ENCODE results near the gene CDH23. TPM values are rescaled to one million over a fixed set of nuclear protein-coding genes. Genes with fewer than 3 reads are reported as not detected.

Gene CDH23
- total and polyA plus RNA-seq, 10 of the 15 experiments (the other 5 are each of a cell fraction or from before 2014, with no cell fraction given): 0.09 to 0.40 (median 0.15) TPM; not detected in 1

DNA sequence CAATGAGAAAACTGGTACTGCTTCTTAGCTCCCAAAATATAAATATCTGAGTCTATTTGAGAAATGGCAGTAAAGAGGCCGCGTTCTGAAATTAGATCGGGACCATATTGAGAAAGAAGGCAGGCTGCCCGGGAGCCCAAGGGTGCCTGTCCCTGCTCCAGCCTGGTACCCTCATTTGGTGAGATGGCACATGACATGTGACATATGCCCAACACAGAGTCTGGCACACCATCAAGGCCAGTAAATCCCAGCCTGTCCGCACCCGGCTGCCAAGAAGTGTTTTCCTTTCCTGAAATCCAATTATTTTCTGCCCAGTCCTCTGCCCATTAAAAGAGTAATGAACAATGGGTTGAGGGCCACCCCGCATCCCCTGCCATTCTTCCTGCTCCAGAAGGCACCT, 66.4 kb downstream of the CDH23 start:
- Histone ChIP-seq H3K4me3 (no peak overlapping the region), H2AFZ (ENCODE audit: control insufficient read depth, low read depth, low read length) (no peak overlapping the region), H3K36me3 (ENCODE audit: control insufficient read depth in 2 of 2, insufficient read depth in 2 of 2, low read length in 1 of 2) (no peaks in the 10 kb centered on the region), H3K27ac (ENCODE audit: control insufficient read depth, insufficient read depth) (no peak overlapping the region), H3K4me2 (ENCODE audit: control insufficient read depth, insufficient read depth) (no peak overlapping the region), H3K9ac (ENCODE audit: control insufficient read depth, insufficient read depth, low read length) (no peak overlapping the region), H4K20me1 (ENCODE audit: control insufficient read depth, insufficient read depth) (no peaks in the 10 kb centered on the region), H3K79me2 (ENCODE audit: control insufficient read depth, insufficient read depth, low read length) (no peaks in the 10 kb centered on the region), H3K4me1 (ENCODE audit: control insufficient read depth, insufficient read depth, low read length) (no peaks in the 10 kb centered on the region), H3K27me3 (replicated peaks in 1 of 2; ENCODE audit: control insufficient read depth in 2 of 2, insufficient read depth in 2 of 2, low read length in 1 of 2) (peaks cover 0 to 6% of the 10 kb centered on the region in 2 experiments; a peak in 3 of 4 replicates), H3K9me3 (replicated peaks; ENCODE audit: control insufficient read depth, insufficient read depth, low read length) (no peaks in the 10 kb centered on the region)
- SMC1A ChIA-PET (ENCODE audit: uncharacterized antibody, unreplicated experiment): no interaction called here
- no peak for ATAC-seq
- in situ Hi-C loops (cut with MboI): no loop called here
- RAD21 ChIA-PET (ENCODE audit: unreplicated experiment): no interaction called here
- no peak for FAIRE-seq
- intact Hi-C loops (cut with micrococcal nuclease; ENCODE audit: unreplicated experiment): no loop called here
- no TSS peak for BruUV-seq (replicated peaks)
- 43% methylated on average over 7 of the region's 7 CpGs for WGBS (ENCODE audit: insufficient coverage, insufficient replicate concordance, low lambda C conversion rate, missing lambda C conversion rate)
- CTCF ChIA-PET: no interaction called here
- TF ChIP-seq CHD4 (IDR thresholded peaks at IDR 0.05) (no peak), SMAD5 (IDR thresholded peaks at IDR 0.05; ENCODE audit: low read depth) (no peak)
- TF ChIP-seq, protein P1, sequence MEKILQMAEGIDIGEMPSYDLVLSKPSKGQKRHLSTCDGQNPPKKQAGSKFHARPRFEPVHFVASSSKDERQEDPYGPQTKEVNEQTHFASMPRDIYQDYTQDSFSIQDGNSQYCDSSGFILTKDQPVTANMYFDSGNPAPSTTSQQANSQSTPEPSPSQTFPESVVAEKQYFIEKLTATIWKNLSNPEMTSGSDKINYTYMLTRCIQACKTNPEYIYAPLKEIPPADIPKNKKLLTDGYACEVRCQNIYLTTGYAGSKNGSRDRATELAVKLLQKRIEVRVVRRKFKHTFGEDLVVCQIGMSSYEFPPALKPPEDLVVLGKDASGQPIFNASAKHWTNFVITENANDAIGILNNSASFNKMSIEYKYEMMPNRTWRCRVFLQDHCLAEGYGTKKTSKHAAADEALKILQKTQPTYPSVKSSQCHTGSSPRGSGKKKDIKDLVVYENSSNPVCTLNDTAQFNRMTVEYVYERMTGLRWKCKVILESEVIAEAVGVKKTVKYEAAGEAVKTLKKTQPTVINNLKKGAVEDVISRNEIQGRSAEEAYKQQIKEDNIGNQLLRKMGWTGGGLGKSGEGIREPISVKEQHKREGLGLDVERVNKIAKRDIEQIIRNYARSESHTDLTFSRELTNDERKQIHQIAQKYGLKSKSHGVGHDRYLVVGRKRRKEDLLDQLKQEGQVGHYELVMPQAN (conservative IDR thresholded peaks at IDR 0.05): no peak
- no peak for DNase-seq (ENCODE audit: low read depth, low spot score)
- POLR2A ChIA-PET: no interaction called here

GRCh38 chr10:71465551-71466252, 69.0 kb downstream of the CDH23 start:
- intact Hi-C loops (cut with micrococcal nuclease; ENCODE audit: unreplicated experiment): no loop called here
- Histone ChIP-seq H3K27ac (ENCODE audit: control insufficient read depth, insufficient read depth) (no peak overlapping the region), H3K27me3 (replicated peaks in 1 of 2; ENCODE audit: control insufficient read depth in 2 of 2, insufficient read depth in 2 of 2, low read length in 1 of 2) (peaks cover 0 to 5% of the 10 kb centered on the region in 2 experiments; a peak in 3 of 4 replicates), H3K4me3 (no peak overlapping the region), H3K9me3 (replicated peaks; ENCODE audit: control insufficient read depth, insufficient read depth, low read length) (no peaks in the 10 kb centered on the region), H2AFZ (ENCODE audit: control insufficient read depth, low read depth, low read length) (no peak overlapping the region), H3K4me2 (ENCODE audit: control insufficient read depth, insufficient read depth) (no peak overlapping the region), H3K79me2 (ENCODE audit: control insufficient read depth, insufficient read depth, low read length) (no peaks in the 10 kb centered on the region), H3K36me3 (ENCODE audit: control insufficient read depth in 2 of 2, insufficient read depth in 2 of 2, low read length in 1 of 2) (no peaks in the 10 kb centered on the region), H3K4me1 (ENCODE audit: control insufficient read depth, insufficient read depth, low read length) (no peaks in the 10 kb centered on the region), H3K9ac (ENCODE audit: control insufficient read depth, insufficient read depth, low read length) (no peak overlapping the region), H4K20me1 (ENCODE audit: control insufficient read depth, insufficient read depth) (no peaks in the 10 kb centered on the region)
- RAD21 ChIA-PET (ENCODE audit: unreplicated experiment): no interaction called here
- POLR2A ChIA-PET: no interaction called here
- DNase-seq (ENCODE audit: low read depth, low spot score): no peak
- no peak for ATAC-seq
- SMC1A ChIA-PET (ENCODE audit: uncharacterized antibody, unreplicated experiment): no interaction called here
- no peak for FAIRE-seq
- in situ Hi-C loops (cut with MboI): no loop called here
- WGBS (ENCODE audit: insufficient coverage, insufficient replicate concordance, low lambda C conversion rate, missing lambda C conversion rate): 48% methylated on average over 18 of the region's 18 CpGs
- CTCF ChIA-PET: interaction anchor here (1.5 kb wide), 1 partner anchor 92 kb away, joined by 3 read pairs; no protein-coding TSS in a partner anchor
- BruUV-seq (replicated peaks): no TSS peak
- TF ChIP-seq MTA3 (IDR thresholded peaks at IDR 0.05; ENCODE audit: borderline replicate concordance, low read length): no peak
- no peak for TF ChIP-seq FOXM1 (IDR thresholded peaks at IDR 0.05; ENCODE audit: low read depth, low read length)
- no peak for TF ChIP-seq EZH2 (IDR thresholded peaks at IDR 0.05; ENCODE audit: borderline replicate concordance, control insufficient read depth, low read depth, low read length)
- TF ChIP-seq PML (IDR thresholded peaks at IDR 0.05; ENCODE audit: low read length): no peak
- TF ChIP-seq PRDM15 (CRISPR knock-in tag; IDR thresholded peaks at IDR 0.05): no peak
- TF ChIP-seq FOXK2 (IDR thresholded peaks at IDR 0.05): no peak
- no peak for TF ChIP-seq RELA (IDR thresholded peaks at IDR 0.05; ENCODE audit: borderline replicate concordance, partially characterized antibody)
- TF ChIP-seq RFX5 (IDR thresholded peaks at IDR 0.05; ENCODE audit: low read depth, low read length): no peak
- TF ChIP-seq HDGF (IDR thresholded peaks at IDR 0.05): no peak
- TF ChIP-seq RAD21 (IDR thresholded peaks at IDR 0.05; ENCODE audit: insufficient read depth, low read depth, low read length): no peak

All from GM12878 (cell line).